Upper lobe of right lung (tissue), 1 donor: ENCODE measurements around the gene GDPD3. TPM values are rescaled to one million over a fixed set of nuclear protein-coding genes. Genes with fewer than 3 reads are reported as not detected.

Experiments used
- ATAC-seq: fragments of 200-7000 bp; cut with Tn5 transposase; one replicate; pipeline ENCODE4 v1.9.1; 2020; ENCODE audit warnings: mild to moderate bottlenecking, moderate library complexity
- DNase-seq: peaks from one replicate; pipeline ENCODE4 v3.0.0-alpha.2; 2020
- H3K27ac ChIP-seq: fragments of 200-600 bp; one replicate; pipeline ENCODE4 v1.8.0; 2022
- H3K27me3 ChIP-seq: fragments of 200-600 bp; one replicate; pipeline ENCODE4 v1.8.0; 2022; ENCODE audit warnings: mild to moderate bottlenecking
- H3K36me3 ChIP-seq: fragments of 200-600 bp; one replicate; pipeline ENCODE4 v1.8.0; 2022
- H3K4me1 ChIP-seq: fragments of 200-600 bp; one replicate; pipeline ENCODE4 v1.8.0; 2022
- H3K4me3 ChIP-seq: fragments of 200-600 bp; one replicate; pipeline ENCODE4 v1.8.0; 2022; ENCODE audit warnings: mild to moderate bottlenecking
- H3K9me3 ChIP-seq: fragments of 200-600 bp; one replicate; pipeline ENCODE4 v1.8.0; 2022
- CTCF ChIP-seq: fragments of 200-600 bp; IDR thresholded peaks from one replicate; pipeline ENCODE4 v1.8.0; 2022; ENCODE audit warnings: antibody characterized with exemption
- intact Hi-C: fragments of 100-400 bp; cut with DNase I; formaldehyde crosslinking; loops from one replicate; pipeline ENCODE4 v1.11.0; 2022
- total RNA-seq: library from RNA; stranded (reverse); fragmentation: NEBNext Ultra II Directional; extraction: Animal tissue kit (Norgen Biotek cat#: 25700); gene quantifications from one replicate; pipeline ENCODE4 v1.2.1, GENCODE V29; 2021
- donor health status: DM: no; HTN: yes; CAD: no; lungs with severe emphysema.

Gene GDPD3
- total RNA-seq, 1 donor from 2014 or later: 11.5 TPM

GRCh38 chr16:30078744-30079143 lies 34.6 kb downstream of the GDPD3 start:
- H3K36me3 ChIP-seq: peaks cover 54% of the 10 kb centered on the region

GRCh38 chr16:30077656-30078055 lies 35.7 kb downstream of the GDPD3 start:
- no peak overlapping the region for H3K4me3 ChIP-seq
- DNase-seq (no peak), ATAC-seq (no peak)
- intact Hi-C loops: no loop called here
- TF ChIP-seq CTCF: no peak
- peaks cover 49% of the 10 kb centered on the region for H3K36me3 ChIP-seq
- no peaks in the 10 kb centered on the region for H3K9me3 ChIP-seq
- H3K4me1 ChIP-seq: peaks cover 22% of the 10 kb centered on the region
- H3K27me3 ChIP-seq: no peaks in the 10 kb centered on the region
- H3K27ac ChIP-seq: no peak overlapping the region

More at GRCh38 chr16:30078744-30079143, 34.6 kb downstream of the GDPD3 start:
- Histone ChIP-seq H3K27ac (no peak overlapping the region), H3K9me3 (no peaks in the 10 kb centered on the region), H3K4me3 (no peak overlapping the region), H3K27me3 (no peaks in the 10 kb centered on the region), H3K4me1 (peaks cover 22% of the 10 kb centered on the region)
- intact Hi-C loops: no loop called here
- ATAC-seq (no peak), DNase-seq (no peak)
- no peak for TF ChIP-seq CTCF

GRCh38 chr16:30076276-30076791 lies 37.0 kb downstream of the GDPD3 start:
- Histone ChIP-seq H3K36me3 (peaks cover 50% of the 10 kb centered on the region), H3K4me3 (peak overlapping the region; percentile 99), H3K4me1 (peaks cover 22% of the 10 kb centered on the region), H3K27me3 (no peaks in the 10 kb centered on the region), H3K27ac (peak overlapping the region; percentile 95), H3K9me3 (no peaks in the 10 kb centered on the region)
- no peak for DNase-seq
- no peak for TF ChIP-seq CTCF
- ATAC-seq: peak; percentile 33
- intact Hi-C loops: no loop called here

GRCh38 chr16:30075503-30076275 lies 37.6 kb downstream of the GDPD3 start, which contains the start of gene PPP4C:
Gene PPP4C, plus strand, starts transcription at chr16:30075994. Its CDS starts 384 bp downstream, at chr16:30076378.
- Histone ChIP-seq H3K27ac (peak within 1 kb of the TSS; percentile 95), H3K4me3 (peak within 1 kb of the TSS; percentile 99), H3K36me3 (peaks cover 50% of the 10 kb centered on the region), H3K9me3 (no peaks in the 10 kb centered on the region), H3K4me1 (peaks cover 22% of the 10 kb centered on the region), H3K27me3 (no peaks in the 10 kb centered on the region)
- DNase-seq (peak; percentile 96), ATAC-seq (peak; percentile 97)
- intact Hi-C loops: no loop called here
- TF ChIP-seq CTCF: peak; percentile 7

GRCh38 chr16:30070490-30070889 lies 42.8 kb downstream of the GDPD3 start:
- peaks cover 38% of the 10 kb centered on the region for H3K4me1 ChIP-seq
- DNase-seq (no peak), ATAC-seq (no peak)
- no peaks in the 10 kb centered on the region for H3K9me3 ChIP-seq
- H3K27me3 ChIP-seq: no peaks in the 10 kb centered on the region
- no peak overlapping the region for H3K27ac ChIP-seq
- H3K4me3 ChIP-seq: no peak overlapping the region
- no peak for TF ChIP-seq CTCF
- H3K36me3 ChIP-seq: peaks cover 64% of the 10 kb centered on the region
- intact Hi-C loops: no loop called here
